Neural progenitor cell (in vitro differentiated cells): ENCODE data around the gene PDSS1. TPM values are rescaled to one million over a fixed set of nuclear protein-coding genes. Genes with fewer than 3 reads are reported as not detected.
A peak's percentile ranks its signal among the peaks of the same experiment; 100 is the strongest.

Source experiments
- DNase-seq: peaks from one replicate; pipeline ENCODE4 v3.0.0-alpha.2; 2016; ENCODE audit warnings: low spot score
- H2AFZ ChIP-seq: fragments of 200-600 bp; sonication (generic); replicated peaks from 2 replicates; pipeline ENCODE4 v1.6.1; 2016; ENCODE audit warnings: antibody characterized with exemption
- H3F3A ChIP-seq: fragments of 200-600 bp; sonication (generic); 2 replicates; pipeline ENCODE4 v1.6.1; 2016; ENCODE audit warnings: antibody characterized with exemption, low read depth
- H3K27ac ChIP-seq: fragments of 200-600 bp; sonication (generic); 2 replicates; pipeline ENCODE4 v1.5.1; 2016; ENCODE audit warnings: mild to moderate bottlenecking
- H3K27me3 ChIP-seq: fragments of 200-600 bp; sonication (generic); 2 replicates; pipeline ENCODE4 v1.6.1; 2016; ENCODE audit warnings: mild to moderate bottlenecking, moderate library complexity
- H3K36me3 ChIP-seq: fragments of 200-600 bp; sonication (generic); 2 replicates; pipeline ENCODE4 v1.5.1; 2016
- H3K4me1 ChIP-seq: fragments of 200-600 bp; sonication (generic); 2 replicates; pipeline ENCODE4 v1.6.1; 2016; ENCODE audit warnings: mixed run types
- H3K4me2 ChIP-seq: fragments of 200-600 bp; sonication (generic); 2 replicates; pipeline ENCODE4 v1.6.1; 2016
- H3K4me3 ChIP-seq: fragments of 200-600 bp; sonication (generic); 2 replicates; pipeline ENCODE4 v1.5.1; 2016
- H3K79me2 ChIP-seq: fragments of 200-600 bp; sonication (generic); 2 replicates; pipeline ENCODE4 v1.6.1; 2016; ENCODE audit warnings: low read depth
- H3K9ac ChIP-seq: fragments of 200-600 bp; sonication (generic); 2 replicates; pipeline ENCODE4 v1.6.1; 2016
- H3K9me3 ChIP-seq: fragments of 200-600 bp; sonication (generic); 2 replicates; pipeline ENCODE4 v1.5.1; 2016; ENCODE audit warnings: low read depth
- H4K20me1 ChIP-seq: fragments of 200-600 bp; sonication (generic); 2 replicates; pipeline ENCODE4 v1.6.1; 2016; ENCODE audit warnings: low read depth
- H3K27ac Mint-ChIP-seq: 3 replicates; pipeline ENCODE4 v1.8.0; 2021; ENCODE audit warnings: mixed read lengths
- H3K27me3 Mint-ChIP-seq: 2 replicates; pipeline ENCODE4 v1.8.0; 2022; ENCODE audit warnings: low read depth, mild to moderate bottlenecking, inconsistent platforms, moderate library complexity, mixed read lengths; ENCODE audit not compliant: insufficient read depth
- H3K36me3 Mint-ChIP-seq: 3 replicates; pipeline ENCODE4 v1.8.0; 2021; ENCODE audit warnings: mixed read lengths
- H3K4me1 Mint-ChIP-seq: 3 replicates; pipeline ENCODE4 v1.8.0; 2021; ENCODE audit warnings: mixed read lengths
- H3K4me3 Mint-ChIP-seq: 3 replicates; pipeline ENCODE4 v1.8.0; 2021; ENCODE audit warnings: mild to moderate bottlenecking, moderate library complexity, mixed read lengths
- H3K9me3 Mint-ChIP-seq: 3 replicates; pipeline ENCODE4 v1.8.0; 2020; ENCODE audit warnings: mixed read lengths
- EZH2 ChIP-seq: fragments of 200-600 bp; sonication (generic); IDR thresholded peaks from 2 replicates; pipeline ENCODE4 v1.6.1; 2017; ENCODE audit warnings: antibody characterized with exemption, mild to moderate bottlenecking, moderate library complexity
- EZH2phosphoT487 ChIP-seq: fragments of 200-600 bp; sonication (generic); IDR thresholded peaks from 2 replicates; pipeline ENCODE4 v1.6.1; 2017; ENCODE audit warnings: antibody characterized with exemption
- total RNA-seq: library from RNA; depleted of rRNA; stranded (reverse); fragments of >200 nt; gene quantifications from 2 replicates; pipeline ENCODE4 v1.2.3, GENCODE V29; 2015; ENCODE audit warnings: low replicate concordance
- TF ChIP-seq, protein P1 (sequence below): fragments of 200-600 bp; sonication (generic); IDR thresholded peaks from 2 replicates; pipeline ENCODE4 v1.5.1; 2017; ENCODE audit warnings: antibody characterized with exemption, mild to moderate bottlenecking

Gene PDSS1
- total RNA-seq, 1 donor from 2014 or later = 17.2 TPM

DNA sequence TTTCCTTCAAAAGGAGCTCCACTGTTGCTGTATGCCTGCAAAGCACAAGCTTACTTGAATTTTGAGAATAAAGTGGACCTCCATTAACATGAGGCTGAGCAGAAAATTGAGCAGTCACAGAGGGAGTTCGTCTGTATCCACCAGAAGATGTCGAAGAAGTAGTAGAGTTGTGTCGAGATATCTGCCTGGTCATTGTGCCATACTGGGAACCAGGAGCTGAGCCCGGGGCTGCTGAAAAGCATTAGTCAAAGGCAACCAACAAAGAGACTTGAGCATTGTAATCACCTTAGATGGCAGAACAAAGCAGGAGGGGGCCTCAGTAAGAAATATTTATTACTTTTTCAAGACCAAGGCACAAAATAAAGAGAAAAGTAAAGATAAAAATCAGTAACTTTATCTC lies 61.5 kb downstream of the PDSS1 start:
- peaks cover 8% of the 10 kb centered on the region for H3K4me1 Mint-ChIP-seq
- no peak overlapping the region for H3K4me3 Mint-ChIP-seq
- no peaks in the 10 kb centered on the region for H3K79me2 ChIP-seq
- no peak overlapping the region for H3K9ac ChIP-seq
- TF ChIP-seq, protein P1, sequence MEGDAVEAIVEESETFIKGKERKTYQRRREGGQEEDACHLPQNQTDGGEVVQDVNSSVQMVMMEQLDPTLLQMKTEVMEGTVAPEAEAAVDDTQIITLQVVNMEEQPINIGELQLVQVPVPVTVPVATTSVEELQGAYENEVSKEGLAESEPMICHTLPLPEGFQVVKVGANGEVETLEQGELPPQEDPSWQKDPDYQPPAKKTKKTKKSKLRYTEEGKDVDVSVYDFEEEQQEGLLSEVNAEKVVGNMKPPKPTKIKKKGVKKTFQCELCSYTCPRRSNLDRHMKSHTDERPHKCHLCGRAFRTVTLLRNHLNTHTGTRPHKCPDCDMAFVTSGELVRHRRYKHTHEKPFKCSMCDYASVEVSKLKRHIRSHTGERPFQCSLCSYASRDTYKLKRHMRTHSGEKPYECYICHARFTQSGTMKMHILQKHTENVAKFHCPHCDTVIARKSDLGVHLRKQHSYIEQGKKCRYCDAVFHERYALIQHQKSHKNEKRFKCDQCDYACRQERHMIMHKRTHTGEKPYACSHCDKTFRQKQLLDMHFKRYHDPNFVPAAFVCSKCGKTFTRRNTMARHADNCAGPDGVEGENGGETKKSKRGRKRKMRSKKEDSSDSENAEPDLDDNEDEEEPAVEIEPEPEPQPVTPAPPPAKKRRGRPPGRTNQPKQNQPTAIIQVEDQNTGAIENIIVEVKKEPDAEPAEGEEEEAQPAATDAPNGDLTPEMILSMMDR = no peak
- no peak for TF ChIP-seq EZH2
- no peak for TF ChIP-seq EZH2phosphoT487
- H3F3A ChIP-seq = peaks cover 8% of the 10 kb centered on the region
- no peak overlapping the region for H2AFZ ChIP-seq
- H3K4me2 ChIP-seq = peak overlapping the region; percentile 29
- no peaks in the 10 kb centered on the region for H3K9me3 ChIP-seq
- H4K20me1 ChIP-seq = no peaks in the 10 kb centered on the region
- H3K36me3 ChIP-seq = peaks cover 5% of the 10 kb centered on the region
- H3K27ac Mint-ChIP-seq = no peak overlapping the region
- peak overlapping the region; percentile 11 for H3K27ac ChIP-seq
- peak; percentile 55 for DNase-seq
- no peak overlapping the region for H3K4me3 ChIP-seq
- H3K27me3 Mint-ChIP-seq = peaks cover 2% of the 10 kb centered on the region
- H3K27me3 ChIP-seq = no peaks in the 10 kb centered on the region
- H3K36me3 Mint-ChIP-seq = peaks cover 5% of the 10 kb centered on the region
- H3K9me3 Mint-ChIP-seq = no peaks in the 10 kb centered on the region
- H3K4me1 ChIP-seq = peaks cover 26% of the 10 kb centered on the region

DNA sequence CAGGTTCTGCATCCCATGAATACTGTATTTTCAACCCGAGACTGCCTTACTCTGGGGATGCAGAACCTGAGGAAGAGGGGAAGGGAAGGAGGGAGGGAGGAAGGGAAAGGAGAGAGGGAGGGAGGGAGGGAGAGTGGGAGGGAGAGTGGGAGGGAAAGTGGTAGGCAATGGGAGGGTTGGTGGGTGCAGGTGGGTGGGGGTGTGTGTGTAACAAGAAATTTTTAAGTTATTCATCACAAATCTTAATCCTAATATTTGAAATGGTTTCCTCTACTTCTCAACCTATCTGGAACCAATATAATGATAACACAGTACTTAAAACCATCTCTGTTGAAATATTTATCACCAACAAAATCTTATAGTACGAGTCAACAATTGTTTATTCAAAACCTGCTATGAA lies 68.0 kb downstream of the PDSS1 start:
- H3K9ac ChIP-seq = no peak overlapping the region
- H3K9me3 ChIP-seq = no peaks in the 10 kb centered on the region
- H3K4me3 ChIP-seq = no peak overlapping the region
- no peaks in the 10 kb centered on the region for H3K9me3 Mint-ChIP-seq
- H3K36me3 ChIP-seq = peaks cover 6% of the 10 kb centered on the region
- H3K27me3 Mint-ChIP-seq = peaks cover under 1% of the 10 kb centered on the region
- no peaks in the 10 kb centered on the region for H3K27me3 ChIP-seq
- no peaks in the 10 kb centered on the region for H3K4me1 ChIP-seq
- no peak overlapping the region for H3K27ac Mint-ChIP-seq
- H3K4me3 Mint-ChIP-seq = no peak overlapping the region
- no peak overlapping the region for H2AFZ ChIP-seq
- DNase-seq = no peak
- no peaks in the 10 kb centered on the region for H3K79me2 ChIP-seq
- no peaks in the 10 kb centered on the region for H4K20me1 ChIP-seq
- no peak overlapping the region for H3K4me2 ChIP-seq
- no peak overlapping the region for H3K27ac ChIP-seq
- peaks cover 6% of the 10 kb centered on the region for H3K36me3 Mint-ChIP-seq
- TF ChIP-seq EZH2 (no peak), EZH2phosphoT487 (no peak)
- TF ChIP-seq, protein P1 = no peak
- peaks cover under 1% of the 10 kb centered on the region for H3F3A ChIP-seq
- no peaks in the 10 kb centered on the region for H3K4me1 Mint-ChIP-seq

DNA sequence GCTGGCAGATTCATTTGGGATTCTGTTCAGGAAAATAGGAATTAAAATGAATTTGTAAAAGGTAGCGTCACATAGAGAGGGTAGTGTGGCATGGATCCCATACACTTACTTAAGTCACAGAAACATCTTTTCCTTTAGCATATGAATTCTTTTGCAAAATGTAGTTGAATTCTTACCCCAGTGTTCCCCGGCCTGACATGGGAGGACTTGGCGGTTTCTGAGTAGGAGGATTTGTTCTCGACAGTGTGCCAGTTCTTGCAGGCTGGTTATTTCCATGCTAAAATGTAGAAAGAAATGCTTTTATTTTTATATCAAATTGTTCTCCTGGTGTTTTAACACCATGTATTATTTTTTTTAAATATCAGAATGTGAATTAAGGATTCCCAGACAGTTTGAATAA lies 72.6 kb downstream of the PDSS1 start:
- no peaks in the 10 kb centered on the region for H3K9me3 Mint-ChIP-seq
- TF ChIP-seq, protein P1 = no peak
- no peak for TF ChIP-seq EZH2
- TF ChIP-seq EZH2phosphoT487 = no peak
- DNase-seq = no peak

More for the DNA sequence above, 72.6 kb downstream of the PDSS1 start:
- no peaks in the 10 kb centered on the region for H3F3A ChIP-seq
- peaks cover 6% of the 10 kb centered on the region for H3K36me3 ChIP-seq
- peaks cover 23% of the 10 kb centered on the region for H3K79me2 ChIP-seq
- H3K9ac ChIP-seq = no peak overlapping the region
- H2AFZ ChIP-seq = no peak overlapping the region
- Mint-ChIP-seq H3K36me3 (peaks cover 2% of the 10 kb centered on the region), H3K4me3 (no peak overlapping the region), H3K27me3 (no peaks in the 10 kb centered on the region), H3K27ac (no peak overlapping the region), H3K4me1 (no peaks in the 10 kb centered on the region)
- no peaks in the 10 kb centered on the region for H3K4me1 ChIP-seq
- no peak overlapping the region for H3K4me3 ChIP-seq
- H3K9me3 ChIP-seq = no peaks in the 10 kb centered on the region
- no peak overlapping the region for H3K27ac ChIP-seq
- no peak overlapping the region for H3K4me2 ChIP-seq
- H4K20me1 ChIP-seq = no peaks in the 10 kb centered on the region
- H3K27me3 ChIP-seq = no peaks in the 10 kb centered on the region
